HepG2 (cell line): ENCODE data around the gene CLHC1. TPM values are rescaled to one million over a fixed set of nuclear protein-coding genes. Genes with fewer than 3 reads are reported as not detected.

Experiments
- ATF1 ChIP-seq: IDR thresholded peaks from 2 replicates; pipeline ENCODE4 v1.6.1; 2016; ENCODE audit warnings: mild to moderate bottlenecking, control low read depth
- ELF4 ChIP-seq: sonication (generic); formaldehyde crosslinking; IDR thresholded peaks from 2 replicates; pipeline ENCODE4 v1.5.0; 2020; ENCODE audit warnings: missing genetic modification reagents, mild to moderate bottlenecking, moderate library complexity, borderline replicate concordance
- ESRRA ChIP-seq: sonication (generic); formaldehyde crosslinking; IDR thresholded peaks from 2 replicates; pipeline ENCODE4 v1.5.1; 2020; ENCODE audit warnings: mild to moderate bottlenecking, low read depth, missing genetic modification reagents
- EZH2 ChIP-seq: conservative IDR thresholded peaks from 2 replicates; pipeline ENCODE4 v1.6.1; 2012; ENCODE audit warnings: mild to moderate bottlenecking, low read depth, low read length, moderate library complexity
- FOXJ3 ChIP-seq: sonication (generic); formaldehyde crosslinking; IDR thresholded peaks from 2 replicates; pipeline ENCODE4 v1.4.0; 2020; ENCODE audit warnings: missing genetic modification reagents, mild to moderate bottlenecking, borderline replicate concordance
- FOXM1 ChIP-seq: sonication (generic); formaldehyde crosslinking; IDR thresholded peaks from 2 replicates; pipeline ENCODE4 v1.5.0; 2020; ENCODE audit warnings: missing genetic modification reagents
- HOXA3 ChIP-seq: sonication (generic); formaldehyde crosslinking; IDR thresholded peaks from 2 replicates; pipeline ENCODE4 v1.5.0; 2020; ENCODE audit warnings: missing genetic modification reagents
- MEIS2 ChIP-seq: sonication (generic); formaldehyde crosslinking; IDR thresholded peaks from 2 replicates; pipeline ENCODE4 v1.9.0; 2021; ENCODE audit warnings: mild to moderate bottlenecking, missing genetic modification reagents
- NCOA5 ChIP-seq: sonication (generic); formaldehyde crosslinking; IDR thresholded peaks from 2 replicates; pipeline ENCODE4 v1.4.0; 2020; ENCODE audit warnings: missing genetic modification reagents
- ONECUT2 ChIP-seq: sonication (generic); formaldehyde crosslinking; IDR thresholded peaks from 2 replicates; pipeline ENCODE4 v1.4.0; 2020; ENCODE audit warnings: missing genetic modification reagents
- PHB2 ChIP-seq: fragments of 450-650 bp; IDR thresholded peaks from 2 replicates; pipeline ENCODE4 v1.6.1; 2018; ENCODE audit not compliant: partially characterized antibody
- RXRB ChIP-seq: IDR thresholded peaks from 2 replicates; pipeline ENCODE4 v1.6.1; 2016; ENCODE audit warnings: borderline replicate concordance, missing genetic modification reagents, missing compliant biosample characterization
- SRSF4 ChIP-seq: fragments of 200-400 bp; formaldehyde crosslinking; IDR thresholded peaks from one replicate; pipeline ENCODE4 v1.6.1; 2018; ENCODE audit warnings: mild to moderate bottlenecking, low read depth, low read length, moderate library complexity; ENCODE audit not compliant: poor library complexity, severe bottlenecking
- ZMYM3 ChIP-seq: sonication (generic); formaldehyde crosslinking; IDR thresholded peaks from 2 replicates; pipeline ENCODE4 v1.5.1; 2020; ENCODE audit warnings: mild to moderate bottlenecking, missing genetic modification reagents
- ZNF12 ChIP-seq: sonication (generic); formaldehyde crosslinking; IDR thresholded peaks from 2 replicates; pipeline ENCODE4 v1.5.0; 2020; ENCODE audit warnings: missing genetic modification reagents
- ZNF598 ChIP-seq: sonication (generic); formaldehyde crosslinking; IDR thresholded peaks from 2 replicates; pipeline ENCODE4 v1.5.1; 2020; ENCODE audit warnings: mild to moderate bottlenecking, missing genetic modification reagents, borderline replicate concordance
- ZNF652 ChIP-seq: IDR thresholded peaks from 2 replicates; pipeline ENCODE4 v1.6.1; 2016; ENCODE audit warnings: low read depth, borderline replicate concordance
- polyA plus RNA-seq, 8 experiments: library from polyadenylated mRNA; depleted of rRNA in 3 of 8; stranded (reverse) in 7 of 8; unstranded in 1 of 8; fragments of >200 nt; fragmentation: Illumina TruSeq in 4 of 8; extraction: Trizol in 4 of 8; gene quantifications; 2 replicates each; pipeline versions ENCODE4 v1.2.1 to v1.2.3, GENCODE V29; 2011 to 2016; ENCODE audit warnings: low read depth in 4 of 8, missing spikeins in 1 of 8, mixed read lengths in 1 of 8; ENCODE audit not compliant: insufficient read depth in 1 of 8
- total RNA-seq, 5 experiments: library from RNA; depleted of rRNA; stranded (reverse); fragments of >200 nt; fragmentation: Illumina TruSeq; extraction: Trizol; gene quantifications; 2 replicates each; pipeline ENCODE4 v1.2.3, GENCODE V29; 2016; ENCODE audit warnings: low read depth in 1 of 5
- TF ChIP-seq, protein P1 (sequence below): sonication (generic); formaldehyde crosslinking; IDR thresholded peaks from 2 replicates; pipeline ENCODE4 v1.4.0; 2020; ENCODE audit warnings: mild to moderate bottlenecking, missing genetic modification reagents
- TF ChIP-seq, protein P2 (sequence below): sonication (generic); formaldehyde crosslinking; conservative IDR thresholded peaks from 2 replicates; pipeline ENCODE4 v1.8.0; 2022; ENCODE audit warnings: low read depth, missing genetic modification reagents
- TF ChIP-seq, protein P3 (sequence below): sonication (generic); formaldehyde crosslinking; IDR thresholded peaks from 2 replicates; pipeline ENCODE4 v1.9.0; 2021; ENCODE audit warnings: missing genetic modification reagents, mild to moderate bottlenecking, borderline replicate concordance
- TF ChIP-seq, protein P4 (sequence below): sonication (generic); formaldehyde crosslinking; conservative IDR thresholded peaks from 2 replicates; pipeline ENCODE4 v1.4.0; 2020; ENCODE audit warnings: missing genetic modification reagents

CLHC1 gene
- total and polyA plus RNA-seq, 2 of the 13 experiments (the other 11 are each of a cell fraction or from before 2014, with no cell fraction given) = 9.8 to 12.6 TPM

- TF ChIP-seq FOXM1 (CRISPR knock-in tag) = no peak
- peak; percentile 98 for TF ChIP-seq ZNF598 (CRISPR knock-in tag)
- TF ChIP-seq ESRRA (CRISPR knock-in tag) = peak; percentile 96
- peak; percentile 59 for TF ChIP-seq ONECUT2
- TF ChIP-seq ZMYM3 (CRISPR knock-in tag) = peak; percentile 75
- TF ChIP-seq EZH2 = no peak
- TF ChIP-seq ZNF12 (CRISPR knock-in tag) = no peak; the same call in 1 of the 2 replicates
- TF ChIP-seq HOXA3 = peak; percentile 98
- peak; percentile 90 for TF ChIP-seq RXRB (CRISPR knock-in tag)
- TF ChIP-seq, protein P1, sequence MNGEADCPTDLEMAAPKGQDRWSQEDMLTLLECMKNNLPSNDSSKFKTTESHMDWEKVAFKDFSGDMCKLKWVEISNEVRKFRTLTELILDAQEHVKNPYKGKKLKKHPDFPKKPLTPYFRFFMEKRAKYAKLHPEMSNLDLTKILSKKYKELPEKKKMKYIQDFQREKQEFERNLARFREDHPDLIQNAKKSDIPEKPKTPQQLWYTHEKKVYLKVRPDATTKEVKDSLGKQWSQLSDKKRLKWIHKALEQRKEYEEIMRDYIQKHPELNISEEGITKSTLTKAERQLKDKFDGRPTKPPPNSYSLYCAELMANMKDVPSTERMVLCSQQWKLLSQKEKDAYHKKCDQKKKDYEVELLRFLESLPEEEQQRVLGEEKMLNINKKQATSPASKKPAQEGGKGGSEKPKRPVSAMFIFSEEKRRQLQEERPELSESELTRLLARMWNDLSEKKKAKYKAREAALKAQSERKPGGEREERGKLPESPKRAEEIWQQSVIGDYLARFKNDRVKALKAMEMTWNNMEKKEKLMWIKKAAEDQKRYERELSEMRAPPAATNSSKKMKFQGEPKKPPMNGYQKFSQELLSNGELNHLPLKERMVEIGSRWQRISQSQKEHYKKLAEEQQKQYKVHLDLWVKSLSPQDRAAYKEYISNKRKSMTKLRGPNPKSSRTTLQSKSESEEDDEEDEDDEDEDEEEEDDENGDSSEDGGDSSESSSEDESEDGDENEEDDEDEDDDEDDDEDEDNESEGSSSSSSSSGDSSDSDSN (CRISPR knock-in tag) = peak; percentile 100
- no peak for TF ChIP-seq NCOA5 (CRISPR knock-in tag)
- peak; percentile 99 for TF ChIP-seq ELF4 (CRISPR knock-in tag)
- TF ChIP-seq, protein P2, sequence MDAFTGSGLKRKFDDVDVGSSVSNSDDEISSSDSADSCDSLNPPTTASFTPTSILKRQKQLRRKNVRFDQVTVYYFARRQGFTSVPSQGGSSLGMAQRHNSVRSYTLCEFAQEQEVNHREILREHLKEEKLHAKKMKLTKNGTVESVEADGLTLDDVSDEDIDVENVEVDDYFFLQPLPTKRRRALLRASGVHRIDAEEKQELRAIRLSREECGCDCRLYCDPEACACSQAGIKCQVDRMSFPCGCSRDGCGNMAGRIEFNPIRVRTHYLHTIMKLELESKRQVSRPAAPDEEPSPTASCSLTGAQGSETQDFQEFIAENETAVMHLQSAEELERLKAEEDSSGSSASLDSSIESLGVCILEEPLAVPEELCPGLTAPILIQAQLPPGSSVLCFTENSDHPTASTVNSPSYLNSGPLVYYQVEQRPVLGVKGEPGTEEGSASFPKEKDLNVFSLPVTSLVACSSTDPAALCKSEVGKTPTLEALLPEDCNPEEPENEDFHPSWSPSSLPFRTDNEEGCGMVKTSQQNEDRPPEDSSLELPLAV (CRISPR knock-in tag) = no peak
- peak; percentile 89 for TF ChIP-seq FOXJ3
- TF ChIP-seq ATF1 (CRISPR knock-in tag) = peak; percentile 78
- TF ChIP-seq, protein P3, sequence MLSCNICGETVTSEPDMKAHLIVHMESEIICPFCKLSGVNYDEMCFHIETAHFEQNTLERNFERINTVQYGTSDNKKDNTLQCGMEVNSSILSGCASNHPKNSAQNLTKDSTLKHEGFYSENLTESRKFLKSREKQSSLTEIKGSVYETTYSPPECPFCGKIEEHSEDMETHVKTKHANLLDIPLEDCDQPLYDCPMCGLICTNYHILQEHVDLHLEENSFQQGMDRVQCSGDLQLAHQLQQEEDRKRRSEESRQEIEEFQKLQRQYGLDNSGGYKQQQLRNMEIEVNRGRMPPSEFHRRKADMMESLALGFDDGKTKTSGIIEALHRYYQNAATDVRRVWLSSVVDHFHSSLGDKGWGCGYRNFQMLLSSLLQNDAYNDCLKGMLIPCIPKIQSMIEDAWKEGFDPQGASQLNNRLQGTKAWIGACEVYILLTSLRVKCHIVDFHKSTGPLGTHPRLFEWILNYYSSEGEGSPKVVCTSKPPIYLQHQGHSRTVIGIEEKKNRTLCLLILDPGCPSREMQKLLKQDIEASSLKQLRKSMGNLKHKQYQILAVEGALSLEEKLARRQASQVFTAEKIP (CRISPR knock-in tag) = no peak
- TF ChIP-seq PHB2 = no peak
- peak; percentile 91 for TF ChIP-seq MEIS2 (CRISPR knock-in tag)
- peak; percentile 69; the same call in 1 of the 2 replicates for TF ChIP-seq ZNF652 (CRISPR knock-in tag)
- TF ChIP-seq SRSF4 = no peak
- TF ChIP-seq, protein P4, sequence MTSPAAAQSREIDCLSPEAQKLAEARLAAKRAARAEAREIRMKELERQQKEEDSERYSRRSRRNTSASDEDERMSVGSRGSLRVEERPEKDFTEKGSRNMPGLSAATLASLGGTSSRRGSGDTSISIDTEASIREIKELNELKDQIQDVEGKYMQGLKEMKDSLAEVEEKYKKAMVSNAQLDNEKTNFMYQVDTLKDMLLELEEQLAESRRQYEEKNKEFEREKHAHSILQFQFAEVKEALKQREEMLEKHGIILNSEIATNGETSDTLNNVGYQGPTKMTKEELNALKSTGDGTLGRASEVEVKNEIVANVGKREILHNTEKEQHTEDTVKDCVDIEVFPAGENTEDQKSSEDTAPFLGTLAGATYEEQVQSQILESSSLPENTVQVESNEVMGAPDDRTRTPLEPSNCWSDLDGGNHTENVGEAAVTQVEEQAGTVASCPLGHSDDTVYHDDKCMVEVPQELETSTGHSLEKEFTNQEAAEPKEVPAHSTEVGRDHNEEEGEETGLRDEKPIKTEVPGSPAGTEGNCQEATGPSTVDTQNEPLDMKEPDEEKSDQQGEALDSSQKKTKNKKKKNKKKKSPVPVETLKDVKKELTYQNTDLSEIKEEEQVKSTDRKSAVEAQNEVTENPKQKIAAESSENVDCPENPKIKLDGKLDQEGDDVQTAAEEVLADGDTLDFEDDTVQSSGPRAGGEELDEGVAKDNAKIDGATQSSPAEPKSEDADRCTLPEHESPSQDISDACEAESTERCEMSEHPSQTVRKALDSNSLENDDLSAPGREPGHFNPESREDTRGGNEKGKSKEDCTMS (CRISPR knock-in tag) = 0 out of 2 replicates have a peak, but pooled peaks have one; percentile 62
These were observed 37.0 kb upstream of the CLHC1 start, which contains the start of gene MTIF2 (continued) for GRCh38 chr2:55268907-55269644.
